Central memory CD8-positive, alpha-beta T cell (primary cell): ENCODE results near the gene SCN2A.

ENCODE experiments used
- ATAC-seq: fragments of 150-1000 bp; cut with Tn5 transposase; replicated peaks from 2 replicates; pipeline ENCODE4 v1.10.0; 2022; ENCODE audit warnings: mild to moderate bottlenecking, moderate FRiP score, moderate number of reproducible peaks; ENCODE audit not compliant: poor library complexity, severe bottlenecking; ENCODE audit errors: extremely low read depth
- DNase-seq, 2 donors: peaks; one replicate each; pipeline ENCODE4 v3.0.0; 2021; ENCODE audit warnings: low spot score in 2 of 2
- H3K27ac Mint-ChIP-seq: one replicate; pipeline ENCODE4 v1.8.0; 2022; ENCODE audit warnings: low read depth, mild to moderate bottlenecking, moderate library complexity, mixed read lengths
- H3K27me3 Mint-ChIP-seq: one replicate; pipeline ENCODE4 v1.8.0; 2022; ENCODE audit warnings: mixed read lengths
- H3K36me3 Mint-ChIP-seq: one replicate; pipeline ENCODE4 v1.8.0; 2022; ENCODE audit warnings: mild to moderate bottlenecking, moderate library complexity, mixed read lengths; ENCODE audit not compliant: insufficient read depth
- H3K4me1 Mint-ChIP-seq: one replicate; pipeline ENCODE4 v1.8.0; 2022; ENCODE audit warnings: mixed read lengths
- H3K4me3 Mint-ChIP-seq: one replicate; pipeline ENCODE4 v1.8.0; 2022; ENCODE audit warnings: mild to moderate bottlenecking, moderate library complexity, mixed read lengths
- H3K9me3 Mint-ChIP-seq: one replicate; pipeline ENCODE4 v1.8.0; 2022; ENCODE audit warnings: mixed read lengths

Gene SCN2A

GRCh38 chr2:165440367-165440766 lies 201.2 kb downstream of the SCN2A start:
- DNase-seq = no peak
- no peaks in the 10 kb centered on the region for H3K4me1 Mint-ChIP-seq
- H3K36me3 Mint-ChIP-seq = no peaks in the 10 kb centered on the region
- H3K9me3 Mint-ChIP-seq = no peaks in the 10 kb centered on the region
- no peak overlapping the region for H3K4me3 Mint-ChIP-seq
- ATAC-seq = no peak
- H3K27ac Mint-ChIP-seq = no peak overlapping the region
- H3K27me3 Mint-ChIP-seq = no peaks in the 10 kb centered on the region
